Adrenal gland (tissue), 12 donors: ENCODE results near the gene FOXB2. TPM values are rescaled to one million over a fixed set of nuclear protein-coding genes. Genes with fewer than 3 reads are reported as not detected.

Experiments
- DNase-seq, 7 donors: peaks; one replicate each; pipeline ENCODE4 v3.0.0-alpha.2; 2019 to 2020
- H3K27ac ChIP-seq, 5 donors: fragments of 200-600 bp; sonication (generic) in 4 of 5; 1 replicate in 3 of 5; 2 replicates in 2 of 5; pipeline versions ENCODE4 v1.5.1 to v1.8.0; 2016 to 2020; ENCODE audit warnings: mild to moderate bottlenecking in 1 of 5
- H3K27me3 ChIP-seq: fragments of 200-600 bp; 2 replicates; pipeline ENCODE4 v1.8.0; 2021
- H3K36me3 ChIP-seq, 2 donors: fragments of 200-600 bp; replicated peaks in 1 of 2; 1 replicate in 1 of 2; 2 replicates in 1 of 2; pipeline versions ENCODE4 v1.5.1 to v1.8.0; 2018 to 2022
- H3K4me1 ChIP-seq, 2 donors: fragments of 200-600 bp; replicated peaks in 1 of 2; 1 replicate in 1 of 2; 2 replicates in 1 of 2; pipeline versions ENCODE4 v1.5.1 to v1.8.0; 2018 to 2021
- H3K4me3 ChIP-seq, 4 donors: fragments of 200-600 bp; sonication (generic) in 3 of 4; one replicate each; pipeline ENCODE4 v1.5.1; 2016 to 2018
- H3K9me3 ChIP-seq, 3 donors: fragments of 200-600 bp; sonication (generic) in 1 of 3; replicated peaks in 1 of 3; 1 replicate in 2 of 3; 2 replicates in 1 of 3; pipeline versions ENCODE4 v1.5.1 to v1.8.0; 2016 to 2021
- POLR2A ChIP-seq, 2 donors: fragments of 450-650 bp; IDR thresholded peaks; one replicate each; pipeline ENCODE4 v1.6.1; 2017; ENCODE audit warnings: antibody characterized with exemption in 2 of 2, mild to moderate bottlenecking in 2 of 2, moderate library complexity in 1 of 2
- WGBS, 4 donors: extraction: QIAGEN DNeasy Blood & Tissue Kit in 2 of 4; methylation state at CpG; one replicate each; pipeline versions ENCODE4 v1.1.5 to v1.1.7; 2013 to 2017; 5-methylcytosine and 5-hydroxymethylcytosine counted together
- intact Hi-C, 2 donors: fragments of 100-400 bp; cut with DNase I; formaldehyde crosslinking; loops; one replicate each; pipeline versions ENCODE4 v1.14.1 to v1.15.0; 2022 to 2023
- polyA plus RNA-seq, 3 donors: library from polyadenylated mRNA; stranded (reverse); fragments of 200-250 nt in 2 of 3; fragments of 350-450 nt in 1 of 3; fragmentation: Illumina TruSeq in 1 of 3; extraction: RNeasy Lipid Tissue Mini Kit (QIAGEN cat#74804) in 1 of 3; gene quantifications; one replicate each; pipeline ENCODE4 v1.2.3, GENCODE V29; 2013 to 2014
- total RNA-seq, 9 donors: library from RNA; depleted of rRNA in 4 of 9; stranded (reverse); fragments of >200 nt in 4 of 9; fragments of 120-200 nt in 1 of 9; fragmentation: NEBNext Ultra II Directional in 1 of 9; extraction: Animal tissue kit (Norgen Biotek cat#: 25700) in 1 of 9; gene quantifications; one replicate each; pipeline versions ENCODE4 v1.1.0 to v1.2.4, GENCODE V29; 2013 to 2023
- TF ChIP-seq, protein P1 (sequence below), 6 experiments: fragments of 450-650 bp in 4 of 6; fragments of 200-600 bp in 2 of 6; sonication (generic) in 1 of 6; IDR thresholded peaks; 1 replicate in 5 of 6; 2 replicates in 1 of 6; pipeline versions ENCODE4 v1.5.1 to v1.8.0; 2016 to 2021; ENCODE audit warnings: antibody characterized with exemption in 6 of 6, mild to moderate bottlenecking in 2 of 6, moderate library complexity in 1 of 6
- donor health status: healthy with polysubstance abuse.
- donor health status: Bipolar disorder and iron deficiency.
- donor health status: DM: yes; HTN: yes; CAD: no.
- donor health status: DM: no; HTN: no; CAD: no.
- donor health status: DM: no; HTN: no; CAD: no.
- donor health status: DM: yes; HTN: yes; CAD: no.

Gene FOXB2
- total and polyA plus RNA-seq, 12 donors = not detected

DNA sequence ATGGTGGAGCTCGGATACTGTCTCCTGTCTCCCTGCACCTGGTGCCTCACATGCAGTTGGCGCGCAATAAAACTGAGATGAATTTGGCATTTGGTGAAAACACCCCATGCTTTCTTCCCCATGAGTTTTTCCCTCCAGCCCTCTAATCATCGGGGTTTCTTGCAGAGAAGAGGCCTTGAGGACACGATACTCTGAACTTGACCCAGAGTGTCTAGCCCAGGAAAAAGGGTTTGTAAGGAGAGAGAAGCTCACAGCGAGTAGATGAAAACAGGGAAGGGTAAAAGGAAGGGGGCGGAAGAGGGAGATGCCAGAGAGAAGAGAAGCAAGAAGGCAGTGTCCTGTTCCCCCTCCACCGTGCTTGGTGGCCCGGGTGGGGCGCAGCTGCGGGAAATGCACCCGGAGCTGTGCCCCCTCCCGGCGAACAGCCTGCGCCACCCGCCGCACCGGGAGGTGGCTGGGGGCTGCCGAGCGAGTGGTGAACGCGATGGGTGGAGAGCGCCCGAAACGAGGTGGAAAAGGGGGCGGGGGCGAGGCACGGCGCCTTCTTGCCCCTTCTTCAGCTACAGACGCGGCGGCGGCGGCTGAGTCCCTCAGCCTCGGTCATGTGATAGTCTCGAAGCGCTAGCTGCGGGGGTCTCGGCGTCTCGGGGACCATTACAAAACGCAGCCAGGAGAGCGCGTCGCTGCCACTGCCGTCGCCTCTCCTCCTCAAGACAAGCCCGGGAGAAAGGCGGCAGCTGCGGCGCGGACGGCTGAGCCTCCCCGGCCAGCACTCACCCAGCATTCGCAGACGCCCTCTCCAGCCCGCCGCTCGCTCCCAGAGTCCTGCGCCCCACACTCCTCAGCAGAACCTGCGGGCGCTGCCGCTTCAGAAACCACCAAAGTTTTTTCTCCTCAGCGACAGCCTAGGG is 1.1 kb upstream of the FOXB2 start:
- no peak overlapping the region for H3K27ac ChIP-seq
- H3K36me3 ChIP-seq = no peaks in the 10 kb centered on the region
- TF ChIP-seq POLR2A (IDR thresholded peaks at IDR 0.05) = no peak
- TF ChIP-seq, protein P1, sequence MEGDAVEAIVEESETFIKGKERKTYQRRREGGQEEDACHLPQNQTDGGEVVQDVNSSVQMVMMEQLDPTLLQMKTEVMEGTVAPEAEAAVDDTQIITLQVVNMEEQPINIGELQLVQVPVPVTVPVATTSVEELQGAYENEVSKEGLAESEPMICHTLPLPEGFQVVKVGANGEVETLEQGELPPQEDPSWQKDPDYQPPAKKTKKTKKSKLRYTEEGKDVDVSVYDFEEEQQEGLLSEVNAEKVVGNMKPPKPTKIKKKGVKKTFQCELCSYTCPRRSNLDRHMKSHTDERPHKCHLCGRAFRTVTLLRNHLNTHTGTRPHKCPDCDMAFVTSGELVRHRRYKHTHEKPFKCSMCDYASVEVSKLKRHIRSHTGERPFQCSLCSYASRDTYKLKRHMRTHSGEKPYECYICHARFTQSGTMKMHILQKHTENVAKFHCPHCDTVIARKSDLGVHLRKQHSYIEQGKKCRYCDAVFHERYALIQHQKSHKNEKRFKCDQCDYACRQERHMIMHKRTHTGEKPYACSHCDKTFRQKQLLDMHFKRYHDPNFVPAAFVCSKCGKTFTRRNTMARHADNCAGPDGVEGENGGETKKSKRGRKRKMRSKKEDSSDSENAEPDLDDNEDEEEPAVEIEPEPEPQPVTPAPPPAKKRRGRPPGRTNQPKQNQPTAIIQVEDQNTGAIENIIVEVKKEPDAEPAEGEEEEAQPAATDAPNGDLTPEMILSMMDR (IDR thresholded peaks at IDR 0.05) = no peak
- intact Hi-C loops = no loop called here
- 1 to 4% (median 2%) methylated on average over 27 to 64 of the region's 64 CpGs for WGBS, 4 donors
- peaks cover 98% of the 10 kb centered on the region for H3K27me3 ChIP-seq
- peaks cover 0 to 12% of the 10 kb centered on the region in 2 donors for H3K4me1 ChIP-seq
- H3K4me3 ChIP-seq = no peak overlapping the region
- H3K9me3 ChIP-seq = no peaks in the 10 kb centered on the region
- DNase-seq = no peak

DNA sequence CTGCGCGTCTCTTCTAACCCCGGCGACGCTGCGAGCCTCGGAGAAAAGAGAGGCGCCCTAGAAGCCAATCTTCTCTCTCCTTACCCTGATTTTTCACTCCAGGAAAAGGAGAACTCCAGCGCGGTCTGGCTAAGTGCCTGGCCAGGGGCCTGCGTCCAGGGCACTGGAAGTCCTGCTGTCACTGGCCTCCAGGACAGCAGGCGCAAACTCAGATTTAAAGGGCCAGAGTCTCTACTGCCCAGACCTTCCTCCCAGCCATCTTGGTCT is 553 bp upstream of the FOXB2 start:
- intact Hi-C loops = no loop called here
- Histone ChIP-seq H3K27me3 (peaks cover 98% of the 10 kb centered on the region), H3K9me3 (no peaks in the 10 kb centered on the region), H3K36me3 (no peaks in the 10 kb centered on the region), H3K4me1 (peaks cover 0 to 12% of the 10 kb centered on the region in 2 donors), H3K27ac (no peak overlapping the region), H3K4me3 (no peak overlapping the region)
- DNase-seq = no peak
- TF ChIP-seq, protein P1 (IDR thresholded peaks at IDR 0.05) = no peak
- TF ChIP-seq POLR2A (IDR thresholded peaks at IDR 0.05) = no peak
- 1 to 5% (median 2%) methylated on average over 12 of the region's 12 CpGs for WGBS, 4 donors

DNA sequence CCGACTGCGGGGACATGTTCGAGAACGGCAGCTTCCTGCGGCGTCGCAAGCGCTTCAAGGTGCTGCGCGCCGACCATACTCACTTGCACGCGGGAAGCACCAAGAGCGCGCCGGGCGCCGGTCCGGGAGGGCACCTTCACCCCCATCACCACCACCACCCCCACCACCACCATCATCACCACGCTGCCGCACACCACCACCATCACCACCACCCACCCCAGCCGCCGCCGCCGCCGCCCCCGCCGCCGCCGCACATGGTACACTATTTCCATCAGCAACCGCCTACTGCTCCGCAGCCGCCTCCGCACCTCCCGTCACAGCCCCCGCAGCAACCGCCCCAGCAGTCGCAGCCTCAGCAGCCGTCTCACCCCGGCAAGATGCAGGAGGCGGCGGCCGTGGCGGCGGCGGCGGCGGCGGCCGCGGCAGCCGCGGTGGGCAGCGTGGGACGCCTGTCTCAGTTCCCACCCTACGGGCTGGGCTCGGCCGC is 514 bp downstream of the FOXB2 start:
- WGBS, 4 donors = 1 to 3% (median 2%) methylated on average over 16 to 57 of the region's 58 CpGs; no CpG with 5 or more reads in 1 of the 4 donors
- no peak for TF ChIP-seq POLR2A (IDR thresholded peaks at IDR 0.05)
- TF ChIP-seq, protein P1 (IDR thresholded peaks at IDR 0.05) = no peak
- Histone ChIP-seq H3K27ac (no peak overlapping the region), H3K4me1 (peaks cover 0 to 12% of the 10 kb centered on the region in 2 donors), H3K27me3 (peaks cover 96% of the 10 kb centered on the region), H3K9me3 (no peaks in the 10 kb centered on the region), H3K4me3 (no peak overlapping the region), H3K36me3 (no peaks in the 10 kb centered on the region)
- DNase-seq = no peak
- intact Hi-C loops = no loop called here

DNA sequence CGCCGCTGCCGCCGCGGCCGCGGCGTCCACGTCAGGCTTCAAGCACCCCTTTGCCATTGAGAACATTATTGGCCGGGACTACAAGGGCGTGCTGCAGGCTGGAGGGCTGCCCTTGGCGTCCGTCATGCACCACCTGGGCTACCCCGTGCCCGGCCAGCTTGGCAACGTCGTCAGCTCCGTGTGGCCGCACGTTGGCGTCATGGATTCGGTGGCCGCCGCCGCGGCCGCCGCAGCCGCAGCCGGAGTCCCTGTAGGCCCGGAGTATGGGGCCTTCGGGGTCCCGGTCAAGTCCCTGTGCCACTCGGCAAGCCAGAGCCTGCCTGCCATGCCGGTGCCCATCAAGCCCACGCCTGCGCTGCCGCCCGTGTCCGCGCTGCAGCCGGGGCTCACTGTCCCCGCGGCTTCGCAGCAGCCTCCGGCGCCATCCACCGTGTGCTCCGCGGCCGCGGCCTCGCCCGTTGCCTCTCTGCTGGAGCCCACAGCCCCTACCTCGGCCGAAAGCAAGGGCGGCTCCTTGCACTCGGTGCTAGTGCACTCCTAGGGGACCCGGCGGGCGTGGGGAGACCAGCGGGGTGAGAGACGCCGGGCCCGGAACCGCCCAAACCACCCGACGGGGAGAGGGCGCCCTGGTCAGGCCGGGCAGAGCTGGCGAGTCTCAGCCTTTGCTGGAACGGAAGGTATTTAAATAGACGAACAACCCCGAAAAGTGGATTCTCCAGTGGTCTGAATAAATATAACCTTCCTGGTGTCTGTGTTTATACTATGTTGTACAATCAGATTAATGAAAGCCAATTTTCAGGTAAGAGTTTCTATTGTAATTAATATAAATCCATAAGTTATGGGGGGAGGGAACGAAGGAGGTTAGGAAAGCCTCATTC is 1.2 kb downstream of the FOXB2 start:
- intact Hi-C loops = no loop called here
- Histone ChIP-seq H3K4me3 (no peak overlapping the region), H3K27ac (no peak overlapping the region), H3K4me1 (peaks cover 0 to 12% of the 10 kb centered on the region in 2 donors), H3K36me3 (no peaks in the 10 kb centered on the region), H3K27me3 (peaks cover 95% of the 10 kb centered on the region), H3K9me3 (no peaks in the 10 kb centered on the region)
- no peak for DNase-seq
- TF ChIP-seq, protein P1 (IDR thresholded peaks at IDR 0.05) = no peak
- no peak for TF ChIP-seq POLR2A (IDR thresholded peaks at IDR 0.05)
- 3 to 16% (median 3%) methylated on average over 8 to 75 of the region's 75 CpGs for whole genome bisulfite sequencing, 4 donors
